ENCODE measurements around the gene PGLYRP2.

Gene PGLYRP2

GRCh38 chr19:15453091-15453578, 26.2 kb downstream of the PGLYRP2 start:
- H3K27me3 Mint-ChIP-seq (ENCODE audit: low read depth, poor library complexity): peaks cover 72% of the 10 kb centered on the region
- H3K27ac Mint-ChIP-seq: no peak overlapping the region
- peak overlapping the region; percentile 72 for H3K4me3 Mint-ChIP-seq
- TF ChIP-seq CTCF (IDR thresholded peaks at IDR 0.05): no peak
- H3K4me1 Mint-ChIP-seq: peaks cover 23% of the 10 kb centered on the region
- no peaks in the 10 kb centered on the region for H3K9me3 Mint-ChIP-seq
- peak; percentile 32 for DNase-seq
- H3K36me3 Mint-ChIP-seq (ENCODE audit: low read depth): no peaks in the 10 kb centered on the region

- Mint-ChIP-seq H3K27ac (no peak overlapping the region), H3K4me1 (peaks cover 23% of the 10 kb centered on the region), H3K9me3 (no peaks in the 10 kb centered on the region), H3K36me3 (ENCODE audit: low read depth) (peaks cover 3% of the 10 kb centered on the region), H3K27me3 (ENCODE audit: low read depth, poor library complexity) (peaks cover 68% of the 10 kb centered on the region), H3K4me3 (peak overlapping the region; percentile 72)
- no peak for TF ChIP-seq CTCF (IDR thresholded peaks at IDR 0.05)
- peak; percentile 88 for DNase-seq
Observed at GRCh38 chr19:15452111-15453047, 26.9 kb downstream of the PGLYRP2 start.

GRCh38 chr19:15450528-15450890, 28.8 kb downstream of the PGLYRP2 start:
- DNase-seq: no peak
- Mint-ChIP-seq H3K9me3 (no peaks in the 10 kb centered on the region), H3K36me3 (ENCODE audit: low read depth) (peaks cover 6% of the 10 kb centered on the region), H3K4me3 (peak overlapping the region; percentile 85), H3K27ac (no peak overlapping the region), H3K27me3 (ENCODE audit: low read depth, poor library complexity) (peaks cover 53% of the 10 kb centered on the region), H3K4me1 (peaks cover 23% of the 10 kb centered on the region)
- TF ChIP-seq CTCF (IDR thresholded peaks at IDR 0.05): no peak

GRCh38 chr19:15449620-15450527, 29.4 kb downstream of the PGLYRP2 start, which contains the start of gene WIZ:
Gene WIZ (minus strand): TSS chr19:15449956. CDS start chr19:15448307, 1,649 bp downstream.
- peaks cover 48% of the 10 kb centered on the region for H3K27me3 Mint-ChIP-seq (ENCODE audit: low read depth, poor library complexity)
- no peak for TF ChIP-seq CTCF (IDR thresholded peaks at IDR 0.05)
- peaks cover 6% of the 10 kb centered on the region for H3K36me3 Mint-ChIP-seq (ENCODE audit: low read depth)

GRCh38 chr19:15448778-15449619, 30.3 kb downstream of the PGLYRP2 start:
- no peaks in the 10 kb centered on the region for H3K9me3 Mint-ChIP-seq
- peaks cover 39% of the 10 kb centered on the region for H3K27me3 Mint-ChIP-seq (ENCODE audit: low read depth, poor library complexity)
- TF ChIP-seq CTCF (IDR thresholded peaks at IDR 0.05): no peak
- peak; percentile 30 for DNase-seq
- peaks cover 20% of the 10 kb centered on the region for H3K4me1 Mint-ChIP-seq
- no peak overlapping the region for H3K27ac Mint-ChIP-seq
- peak overlapping the region; percentile 85 for H3K4me3 Mint-ChIP-seq
- H3K36me3 Mint-ChIP-seq (ENCODE audit: low read depth): peaks cover 6% of the 10 kb centered on the region

More at GRCh38 chr19:15449620-15450527, 29.4 kb downstream of the PGLYRP2 start, which contains the start of gene WIZ:
- peaks cover 23% of the 10 kb centered on the region for H3K4me1 Mint-ChIP-seq
- DNase-seq: peak; percentile 80
- H3K27ac Mint-ChIP-seq: no peak within 1 kb of the TSS
- H3K4me3 Mint-ChIP-seq: peak within 1 kb of the TSS; percentile 85
- no peaks in the 10 kb centered on the region for H3K9me3 Mint-ChIP-seq
